Measurements from ENCODE around the gene BIRC2. TPM values are rescaled to one million over a fixed set of nuclear protein-coding genes. Genes with fewer than 3 reads are reported as not detected.

The BIRC2 gene
- total RNA-seq, 1 donor from 2014 or later: 69.9 TPM

- H3K4me2 ChIP-seq (ENCODE audit: low read length): no peak overlapping the region
- no peak overlapping the region for H2AFZ ChIP-seq (ENCODE audit: low read depth, low read length)
- no peaks in the 10 kb centered on the region for H3K27me3 ChIP-seq (ENCODE audit: insufficient read depth, low read length)
- no peak overlapping the region for H3K27ac Mint-ChIP-seq (ENCODE audit: unreplicated experiment)
- no peak overlapping the region for H3K4me3 ChIP-seq (ENCODE audit: insufficient read depth, low read depth, low read length)
- no peak for TF ChIP-seq CTCF (IDR thresholded peaks at IDR 0.05; ENCODE audit: insufficient read depth, low read depth, low read length)
- TF ChIP-seq EZH2 (IDR thresholded peaks at IDR 0.05; ENCODE audit: insufficient read depth, low read length): no peak
- H3K79me2 ChIP-seq (ENCODE audit: insufficient read depth, low read length): peaks cover 12% of the 10 kb centered on the region
- H3K9ac ChIP-seq (ENCODE audit: low read length): no peak overlapping the region
- no peak overlapping the region for H3K4me3 Mint-ChIP-seq (ENCODE audit: unreplicated experiment)
- no peaks in the 10 kb centered on the region for H3K27me3 Mint-ChIP-seq (ENCODE audit: low read depth, unreplicated experiment)
- H3K4me1 Mint-ChIP-seq (ENCODE audit: low read depth, unreplicated experiment): peaks cover 26% of the 10 kb centered on the region
- H3K27ac ChIP-seq (ENCODE audit: low read depth, low read length): no peak overlapping the region
- H3K4me1 ChIP-seq (ENCODE audit: insufficient read depth, low read length): no peaks in the 10 kb centered on the region
- no peak for FAIRE-seq
- peaks cover 23% of the 10 kb centered on the region for H4K20me1 ChIP-seq (ENCODE audit: insufficient read depth, low read length)
- peaks cover 30% of the 10 kb centered on the region for H3K36me3 ChIP-seq (ENCODE audit: insufficient read depth, low read length)
- H3K36me3 Mint-ChIP-seq (ENCODE audit: low read depth, unreplicated experiment): peaks cover 33% of the 10 kb centered on the region
- DNase-seq (ENCODE audit: low read depth): no peak
- peaks cover 2% of the 10 kb centered on the region for H3K9me3 Mint-ChIP-seq (ENCODE audit: unreplicated experiment)
- no peaks in the 10 kb centered on the region for H3K9me3 ChIP-seq (ENCODE audit: insufficient read depth, low read depth, low read length)
These were observed 40.2 kb downstream of the BIRC2 start for GRCh38 chr11:102387043-102387781.

- DNase-seq (ENCODE audit: low read depth) (peak; percentile 7), FAIRE-seq (no peak)
- no peak overlapping the region for H3K27ac Mint-ChIP-seq (ENCODE audit: unreplicated experiment)
- H3K27me3 Mint-ChIP-seq (ENCODE audit: low read depth, unreplicated experiment): no peaks in the 10 kb centered on the region
- H3K36me3 ChIP-seq (ENCODE audit: insufficient read depth, low read length): peaks cover 24% of the 10 kb centered on the region
- H3K27ac ChIP-seq (ENCODE audit: low read depth, low read length): no peak overlapping the region
- TF ChIP-seq EZH2 (IDR thresholded peaks at IDR 0.05; ENCODE audit: insufficient read depth, low read length) (no peak), CTCF (IDR thresholded peaks at IDR 0.05; ENCODE audit: insufficient read depth, low read depth, low read length) (no peak)
- H3K9me3 ChIP-seq (ENCODE audit: insufficient read depth, low read depth, low read length): no peaks in the 10 kb centered on the region
- no peak overlapping the region for H3K4me2 ChIP-seq (ENCODE audit: low read length)
- H3K4me3 Mint-ChIP-seq (ENCODE audit: unreplicated experiment): no peak overlapping the region
- no peaks in the 10 kb centered on the region for H3K4me1 ChIP-seq (ENCODE audit: insufficient read depth, low read length)
- peaks cover 2% of the 10 kb centered on the region for H3K9me3 Mint-ChIP-seq (ENCODE audit: unreplicated experiment)
- no peak overlapping the region for H3K4me3 ChIP-seq (ENCODE audit: insufficient read depth, low read depth, low read length)
- H3K4me1 Mint-ChIP-seq (ENCODE audit: low read depth, unreplicated experiment): peaks cover 18% of the 10 kb centered on the region
- peaks cover 33% of the 10 kb centered on the region for H3K36me3 Mint-ChIP-seq (ENCODE audit: low read depth, unreplicated experiment)
- H2AFZ ChIP-seq (ENCODE audit: low read depth, low read length): no peak overlapping the region
- peaks cover 35% of the 10 kb centered on the region for H4K20me1 ChIP-seq (ENCODE audit: insufficient read depth, low read length)
- H3K9ac ChIP-seq (ENCODE audit: low read length): no peak overlapping the region
- H3K27me3 ChIP-seq (ENCODE audit: insufficient read depth, low read length): no peaks in the 10 kb centered on the region
- H3K79me2 ChIP-seq (ENCODE audit: insufficient read depth, low read length): peaks cover 32% of the 10 kb centered on the region
These were observed 42.2 kb downstream of the BIRC2 start for GRCh38 chr11:102389253-102389652.

Data from astrocyte (in vitro differentiated cells and primary cell).